ENCODE results near the gene PLCXD1.
"Not testable (repeated sequence)": the region's sequence is repeated elsewhere in the genome, so short reads cannot be mapped to it uniquely, and the experiment has no call there.

Gene PLCXD1

DNA sequence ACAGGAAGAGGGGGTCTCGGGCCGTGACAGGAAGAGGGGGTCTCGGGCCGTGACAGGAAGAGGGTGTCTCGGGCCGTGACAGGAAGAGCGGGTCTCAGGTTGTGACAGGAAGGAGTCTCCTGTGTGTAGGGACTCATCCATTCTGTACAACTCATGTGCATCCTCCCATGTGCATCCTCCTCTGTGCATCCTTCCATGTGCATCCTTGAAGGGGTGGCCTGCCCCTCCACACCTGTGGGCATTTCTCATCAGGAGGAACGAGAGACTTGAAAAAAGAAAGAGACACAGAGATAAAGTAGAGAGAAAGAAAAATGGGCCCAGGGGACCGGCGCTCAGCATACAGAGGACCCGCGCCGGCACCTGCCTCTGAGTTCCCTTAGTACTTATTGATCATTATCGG, 30.2 kb upstream of the PLCXD1 start:
- Histone ChIP-seq H3K9me3 (ENCODE audit: insufficient read depth, low read length, severe bottlenecking) (no peaks in the 10 kb centered on the region), H3K4me2 (ENCODE audit: insufficient read depth, low read length) (no peak overlapping the region), H3K9ac (ENCODE audit: low read depth, low read length) (no peak overlapping the region), H2AFZ (ENCODE audit: low read depth, low read length) (no peak overlapping the region), H3K36me3 (ENCODE audit: insufficient read depth, low read length) (no peaks in the 10 kb centered on the region), H3K27me3 (ENCODE audit: insufficient read depth, low read length, poor library complexity) (no peaks in the 10 kb centered on the region), H3K4me3 (ENCODE audit: low read depth in 1 of 2, low read length in 2 of 2) (no peak overlapping the region), H3K79me2 (ENCODE audit: insufficient read depth, low read length) (no peaks in the 10 kb centered on the region), H4K20me1 (ENCODE audit: insufficient read depth, low read length) (no peaks in the 10 kb centered on the region), H3K4me1 (ENCODE audit: insufficient read depth, low read length) (no peaks in the 10 kb centered on the region), H3K27ac (ENCODE audit: low read length) (no peak overlapping the region)
- no peak for DNase-seq
- no peak for ATAC-seq (ENCODE audit: insufficient read depth, low read depth)
- TF ChIP-seq EZH2 (IDR thresholded peaks at IDR 0.05; ENCODE audit: borderline replicate concordance, low read depth, low read length, severe bottlenecking) = no peak
- TF ChIP-seq, protein P1, sequence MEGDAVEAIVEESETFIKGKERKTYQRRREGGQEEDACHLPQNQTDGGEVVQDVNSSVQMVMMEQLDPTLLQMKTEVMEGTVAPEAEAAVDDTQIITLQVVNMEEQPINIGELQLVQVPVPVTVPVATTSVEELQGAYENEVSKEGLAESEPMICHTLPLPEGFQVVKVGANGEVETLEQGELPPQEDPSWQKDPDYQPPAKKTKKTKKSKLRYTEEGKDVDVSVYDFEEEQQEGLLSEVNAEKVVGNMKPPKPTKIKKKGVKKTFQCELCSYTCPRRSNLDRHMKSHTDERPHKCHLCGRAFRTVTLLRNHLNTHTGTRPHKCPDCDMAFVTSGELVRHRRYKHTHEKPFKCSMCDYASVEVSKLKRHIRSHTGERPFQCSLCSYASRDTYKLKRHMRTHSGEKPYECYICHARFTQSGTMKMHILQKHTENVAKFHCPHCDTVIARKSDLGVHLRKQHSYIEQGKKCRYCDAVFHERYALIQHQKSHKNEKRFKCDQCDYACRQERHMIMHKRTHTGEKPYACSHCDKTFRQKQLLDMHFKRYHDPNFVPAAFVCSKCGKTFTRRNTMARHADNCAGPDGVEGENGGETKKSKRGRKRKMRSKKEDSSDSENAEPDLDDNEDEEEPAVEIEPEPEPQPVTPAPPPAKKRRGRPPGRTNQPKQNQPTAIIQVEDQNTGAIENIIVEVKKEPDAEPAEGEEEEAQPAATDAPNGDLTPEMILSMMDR (IDR thresholded peaks at IDR 0.05; ENCODE audit: borderline replicate concordance, extremely low read depth, low read length, poor library complexity, severe bottlenecking) = no peak

DNA sequence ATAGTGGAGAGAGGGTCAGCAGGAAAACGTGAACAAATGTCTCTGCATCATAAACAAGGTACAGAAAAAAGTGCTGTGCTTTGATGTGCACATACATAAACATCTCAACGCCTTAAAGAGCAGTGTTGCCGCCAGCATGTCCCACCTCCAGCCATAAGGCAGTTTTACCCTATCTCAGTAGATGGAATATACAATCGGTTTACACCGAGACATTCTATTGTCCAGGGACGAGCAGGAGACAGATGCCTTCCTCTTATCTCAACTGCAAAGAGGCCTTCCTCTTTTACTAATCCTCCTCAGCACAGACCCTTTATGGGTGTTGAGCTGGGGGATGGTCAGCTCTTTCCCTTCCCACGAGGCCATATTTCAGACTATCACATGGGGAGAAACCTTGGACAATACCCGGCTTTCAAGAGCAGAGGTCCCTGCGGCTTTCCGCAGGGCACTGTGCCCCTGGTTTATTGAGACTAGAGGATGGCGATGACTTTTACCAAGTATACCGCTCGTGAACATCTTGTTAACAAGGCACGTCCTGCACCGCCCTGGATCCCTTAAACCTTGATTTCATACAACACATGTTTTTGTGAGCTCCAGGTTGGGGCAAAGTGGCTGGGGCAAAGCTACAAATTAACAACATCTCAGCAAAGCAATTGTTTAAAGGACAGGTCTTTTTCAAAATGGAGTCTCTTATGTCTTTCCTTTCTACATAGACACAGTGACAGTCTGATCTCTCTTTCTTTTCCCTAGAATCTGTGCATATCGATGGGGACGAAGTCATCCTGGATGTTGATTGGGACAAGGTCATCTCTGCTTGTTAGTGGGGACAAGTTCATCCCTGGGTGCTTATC, 29.6 kb upstream of the PLCXD1 start:
- not testable (repeated sequence) for H2AFZ ChIP-seq (ENCODE audit: low read depth, low read length); H3K9me3 ChIP-seq (ENCODE audit: insufficient read depth, low read length, severe bottlenecking); H3K4me3 ChIP-seq (ENCODE audit: low read depth in 1 of 2, low read length in 2 of 2); H3K4me1 ChIP-seq (ENCODE audit: insufficient read depth, low read length); DNase-seq; H3K27ac ChIP-seq (ENCODE audit: low read length); H3K36me3 ChIP-seq (ENCODE audit: insufficient read depth, low read length); H3K9ac ChIP-seq (ENCODE audit: low read depth, low read length); H3K79me2 ChIP-seq (ENCODE audit: insufficient read depth, low read length); ATAC-seq (ENCODE audit: insufficient read depth, low read depth); H3K4me2 ChIP-seq (ENCODE audit: insufficient read depth, low read length); H3K27me3 ChIP-seq (ENCODE audit: insufficient read depth, low read length, poor library complexity); H4K20me1 ChIP-seq (ENCODE audit: insufficient read depth, low read length)

GRCh38 chrX:252244-252956, 28.8 kb upstream of the PLCXD1 start:
- Histone ChIP-seq H3K27ac (ENCODE audit: low read length) (no peak overlapping the region), H3K36me3 (ENCODE audit: insufficient read depth, low read length) (no peaks in the 10 kb centered on the region), H3K4me2 (ENCODE audit: insufficient read depth, low read length) (no peak overlapping the region), H3K4me3 (ENCODE audit: low read depth in 1 of 2, low read length in 2 of 2) (no peak overlapping the region), H3K9me3 (ENCODE audit: insufficient read depth, low read length, severe bottlenecking) (no peaks in the 10 kb centered on the region), H3K9ac (ENCODE audit: low read depth, low read length) (no peak overlapping the region), H3K4me1 (ENCODE audit: insufficient read depth, low read length) (no peaks in the 10 kb centered on the region), H3K79me2 (ENCODE audit: insufficient read depth, low read length) (no peaks in the 10 kb centered on the region), H2AFZ (ENCODE audit: low read depth, low read length) (no peak overlapping the region), H3K27me3 (ENCODE audit: insufficient read depth, low read length, poor library complexity) (no peaks in the 10 kb centered on the region), H4K20me1 (ENCODE audit: insufficient read depth, low read length) (no peaks in the 10 kb centered on the region)
- DNase-seq (no peak), ATAC-seq (ENCODE audit: insufficient read depth, low read depth) (no peak)
- TF ChIP-seq, protein P1 (IDR thresholded peaks at IDR 0.05; ENCODE audit: borderline replicate concordance, extremely low read depth, low read length, poor library complexity, severe bottlenecking) = no peak
- no peak for TF ChIP-seq EZH2 (IDR thresholded peaks at IDR 0.05; ENCODE audit: borderline replicate concordance, low read depth, low read length, severe bottlenecking)

DNA sequence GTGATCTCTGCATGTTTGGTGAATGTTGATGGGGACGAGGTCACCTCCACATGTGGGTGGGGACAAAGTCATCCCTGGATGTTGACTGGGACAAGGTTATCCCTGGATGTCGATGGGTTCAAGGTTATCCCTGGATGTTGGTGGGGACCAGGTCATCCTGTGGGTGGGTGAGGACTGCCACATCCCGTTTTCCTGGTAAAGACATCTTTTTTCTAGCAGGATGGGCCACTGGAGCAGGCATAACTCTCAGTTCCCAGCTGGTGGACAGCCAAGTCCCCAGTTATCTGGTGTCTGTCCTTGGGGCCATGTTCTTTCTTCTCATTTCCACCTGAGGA, 28.3 kb upstream of the PLCXD1 start:
- no peaks in the 10 kb centered on the region for H3K9me3 ChIP-seq (ENCODE audit: insufficient read depth, low read length, severe bottlenecking)
- no peak for DNase-seq

More for the DNA sequence above, 28.3 kb upstream of the PLCXD1 start:
- Histone ChIP-seq H3K27me3 (ENCODE audit: insufficient read depth, low read length, poor library complexity) (no peaks in the 10 kb centered on the region), H3K4me2 (ENCODE audit: insufficient read depth, low read length) (no peak overlapping the region), H3K4me3 (ENCODE audit: low read depth in 1 of 2, low read length in 2 of 2) (no peak overlapping the region), H2AFZ (ENCODE audit: low read depth, low read length) (no peak overlapping the region), H3K79me2 (ENCODE audit: insufficient read depth, low read length) (no peaks in the 10 kb centered on the region), H3K36me3 (ENCODE audit: insufficient read depth, low read length) (no peaks in the 10 kb centered on the region), H3K4me1 (ENCODE audit: insufficient read depth, low read length) (no peaks in the 10 kb centered on the region), H3K27ac (ENCODE audit: low read length) (no peak overlapping the region), H4K20me1 (ENCODE audit: insufficient read depth, low read length) (no peaks in the 10 kb centered on the region), H3K9ac (ENCODE audit: low read depth, low read length) (no peak overlapping the region)
- TF ChIP-seq, protein P1 (IDR thresholded peaks at IDR 0.05; ENCODE audit: borderline replicate concordance, extremely low read depth, low read length, poor library complexity, severe bottlenecking) = no peak
- no peak for TF ChIP-seq EZH2 (IDR thresholded peaks at IDR 0.05; ENCODE audit: borderline replicate concordance, low read depth, low read length, severe bottlenecking)
- ATAC-seq (ENCODE audit: insufficient read depth, low read depth) = no peak

All from DND-41 (cell line).